RCC 7860 (cell line): ENCODE results near the gene ZNF320.
"Not testable (repeated sequence)": the region's sequence is repeated elsewhere in the genome, so short reads cannot be mapped to it uniquely, and the experiment has no call there.

Experiments
- DNase-seq: peaks from one replicate; pipeline ENCODE4 v3.0.0-alpha.2; 2015; ENCODE audit warnings: low spot score
- FAIRE-seq: peaks from 2 replicates; lab custom pipeline; 2012; peaks lifted over from hg19 to GRCh38; lab: Jason Lieb, UNC

The ZNF320 gene

GRCh38 chr19:52922841-52923777, 25.7 kb upstream of the ZNF320 start, which contains the start of gene ZNF888:
ZNF888 (minus strand) TSS chr19:52923428; CDS start chr19:52917873, 5,555 bp downstream.
- peak; percentile 65 for DNase-seq
- no peak for FAIRE-seq

- DNase-seq (no peak), FAIRE-seq (no peak)
Observed at GRCh38 chr19:52917531-52917930, 20.1 kb upstream of the ZNF320 start.

- FAIRE-seq, result no peak
Observed at GRCh38 chr19:52910648-52911047, 13.2 kb upstream of the ZNF320 start.

GRCh38 chr19:52904052-52904780, 6.8 kb upstream of the ZNF320 start:
- not testable (repeated sequence) for FAIRE-seq, DNase-seq

More at GRCh38 chr19:52910648-52911047, 13.2 kb upstream of the ZNF320 start:
- DNase-seq, result no peak

- no peak for FAIRE-seq
- no peak for DNase-seq
Observed at GRCh38 chr19:52901842-52902241, 4.4 kb upstream of the ZNF320 start.

- FAIRE-seq (peak; percentile 72), DNase-seq (peak; percentile 38)
Observed at GRCh38 chr19:52898596-52898995, 1.2 kb upstream of the ZNF320 start.

- FAIRE-seq (no peak), DNase-seq (peak; percentile 22)
Observed at GRCh38 chr19:52898101-52898500, 666 bp upstream of the ZNF320 start.

- FAIRE-seq, result no peak
Observed at GRCh38 chr19:52896431-52897137, 851 bp downstream of the ZNF320 start.

GRCh38 chr19:52891336-52891735, 6.1 kb downstream of the ZNF320 start:
- FAIRE-seq, result no peak
- DNase-seq, result no peak

More at GRCh38 chr19:52896431-52897137, 851 bp downstream of the ZNF320 start:
- peak; percentile 11 for DNase-seq

- no peak for FAIRE-seq
- DNase-seq, result no peak
Observed at GRCh38 chr19:52889931-52890330, 7.5 kb downstream of the ZNF320 start.

GRCh38 chr19:52889076-52889475, 8.4 kb downstream of the ZNF320 start:
- DNase-seq (no peak), FAIRE-seq (no peak)

- no peak for FAIRE-seq
- no peak for DNase-seq
Observed at GRCh38 chr19:52880895-52881389, 16.5 kb downstream of the ZNF320 start.

GRCh38 chr19:52872996-52873395, 24.4 kb downstream of the ZNF320 start:
- FAIRE-seq, DNase-seq: not testable (repeated sequence)

- FAIRE-seq, result no peak
- no peak for DNase-seq
Observed at GRCh38 chr19:52871466-52871865, 26.0 kb downstream of the ZNF320 start.

- not testable (repeated sequence) for FAIRE-seq, DNase-seq
Observed at GRCh38 chr19:52868031-52868430, 29.4 kb downstream of the ZNF320 start.

GRCh38 chr19:52857378-52858191, 39.9 kb downstream of the ZNF320 start, which contains the start of gene ZNF468:
ZNF468 (minus strand) TSS chr19:52857619; CDS start chr19:52854272, 3,347 bp downstream.
- DNase-seq (peak; percentile 25), FAIRE-seq (peak; percentile 62)

- not testable (repeated sequence) for DNase-seq, FAIRE-seq
Observed at GRCh38 chr19:52856540-52857377, 40.7 kb downstream of the ZNF320 start.
